ENCODE measurements around the gene DLGAP4. TPM values are rescaled to one million over a fixed set of nuclear protein-coding genes. Genes with fewer than 3 reads are reported as not detected.

The DLGAP4 gene
- total RNA-seq, 1 donor from 2014 or later, result 61.2 TPM

DNA sequence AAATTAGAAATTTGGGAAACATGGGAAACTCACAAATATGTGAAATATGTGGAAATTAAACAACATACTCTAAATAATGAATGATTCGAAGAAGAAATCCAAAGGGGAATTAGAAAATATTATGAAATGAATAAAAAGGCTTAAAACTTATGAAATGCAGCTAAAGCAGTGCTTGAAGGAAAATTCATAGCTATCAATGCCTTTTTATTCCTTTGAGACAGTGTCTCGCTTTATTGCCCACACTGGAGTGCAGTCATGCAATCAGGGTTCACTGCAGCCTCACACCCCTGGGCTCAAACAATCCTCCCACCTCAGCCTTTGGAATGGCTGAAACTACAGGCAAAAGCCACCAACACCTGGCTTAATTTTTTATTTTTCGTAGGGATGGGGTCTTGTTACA lies 259.4 kb downstream of the DLGAP4 start:
- no peaks in the 10 kb centered on the region for H3K4me1 ChIP-seq
- H3K4me3 ChIP-seq, result no peak overlapping the region
- intact Hi-C loops (cut with DNase I), result no loop called here
- no peaks in the 10 kb centered on the region for H3K27me3 ChIP-seq
- DNase-seq, result no peak
- TF ChIP-seq, protein P1, sequence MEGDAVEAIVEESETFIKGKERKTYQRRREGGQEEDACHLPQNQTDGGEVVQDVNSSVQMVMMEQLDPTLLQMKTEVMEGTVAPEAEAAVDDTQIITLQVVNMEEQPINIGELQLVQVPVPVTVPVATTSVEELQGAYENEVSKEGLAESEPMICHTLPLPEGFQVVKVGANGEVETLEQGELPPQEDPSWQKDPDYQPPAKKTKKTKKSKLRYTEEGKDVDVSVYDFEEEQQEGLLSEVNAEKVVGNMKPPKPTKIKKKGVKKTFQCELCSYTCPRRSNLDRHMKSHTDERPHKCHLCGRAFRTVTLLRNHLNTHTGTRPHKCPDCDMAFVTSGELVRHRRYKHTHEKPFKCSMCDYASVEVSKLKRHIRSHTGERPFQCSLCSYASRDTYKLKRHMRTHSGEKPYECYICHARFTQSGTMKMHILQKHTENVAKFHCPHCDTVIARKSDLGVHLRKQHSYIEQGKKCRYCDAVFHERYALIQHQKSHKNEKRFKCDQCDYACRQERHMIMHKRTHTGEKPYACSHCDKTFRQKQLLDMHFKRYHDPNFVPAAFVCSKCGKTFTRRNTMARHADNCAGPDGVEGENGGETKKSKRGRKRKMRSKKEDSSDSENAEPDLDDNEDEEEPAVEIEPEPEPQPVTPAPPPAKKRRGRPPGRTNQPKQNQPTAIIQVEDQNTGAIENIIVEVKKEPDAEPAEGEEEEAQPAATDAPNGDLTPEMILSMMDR (IDR thresholded peaks at IDR 0.05), result no peak
- no peaks in the 10 kb centered on the region for H3K36me3 ChIP-seq
- ATAC-seq, result no peak
- peaks cover 4% of the 10 kb centered on the region for H3K9me3 ChIP-seq
- H3K27ac ChIP-seq, result no peak overlapping the region

DNA sequence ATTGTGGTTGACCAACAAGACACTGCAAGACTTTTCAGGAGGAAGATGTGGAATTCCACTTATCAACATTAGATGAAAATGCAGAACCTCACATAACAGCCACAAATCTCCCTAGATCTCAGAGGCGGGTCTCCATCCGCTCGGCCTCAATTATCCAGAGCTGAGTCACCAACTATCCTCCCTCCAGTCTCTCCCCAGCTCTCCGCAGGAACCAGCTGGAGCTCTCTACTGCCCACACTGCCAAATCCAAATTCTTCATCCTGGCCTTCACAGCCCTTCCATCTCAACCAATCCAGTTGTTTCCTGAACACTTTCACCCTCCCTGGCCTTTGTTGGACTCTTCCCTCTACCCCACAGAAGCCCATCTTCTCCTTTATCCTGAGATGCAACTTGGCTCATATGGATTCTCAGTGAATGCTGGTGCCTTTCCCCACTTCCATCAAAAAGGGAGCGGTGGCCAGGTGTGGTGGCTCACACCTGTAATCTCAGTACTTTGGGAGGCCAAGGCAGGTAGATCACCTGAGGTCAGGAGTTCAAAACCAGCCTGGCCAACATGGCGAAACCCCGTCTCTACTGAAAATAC lies 263.8 kb downstream of the DLGAP4 start:
- no peak for DNase-seq
- H3K4me3 ChIP-seq, result no peak overlapping the region
- intact Hi-C loops (cut with DNase I), result no loop called here
- no peak for ATAC-seq
- H3K4me1 ChIP-seq, result peaks cover 5% of the 10 kb centered on the region
- H3K9me3 ChIP-seq, result peaks cover 4% of the 10 kb centered on the region
- no peaks in the 10 kb centered on the region for H3K36me3 ChIP-seq
- TF ChIP-seq, protein P1 (IDR thresholded peaks at IDR 0.05), result no peak
- no peaks in the 10 kb centered on the region for H3K27me3 ChIP-seq
- H3K27ac ChIP-seq, result no peak overlapping the region

- no peak for ATAC-seq
- Histone ChIP-seq H3K27me3 (no peaks in the 10 kb centered on the region), H3K4me1 (peaks cover 18% of the 10 kb centered on the region), H3K4me3 (no peak overlapping the region), H3K27ac (peak overlapping the region; percentile 86), H3K9me3 (no peaks in the 10 kb centered on the region), H3K36me3 (no peaks in the 10 kb centered on the region)
- TF ChIP-seq, protein P1 (IDR thresholded peaks at IDR 0.05), result no peak
- no peak for DNase-seq
- intact Hi-C loops (cut with DNase I), result no loop called here
These were observed 265.7 kb downstream of the DLGAP4 start for GRCh38 chr20:36571564-36572504.

DNA sequence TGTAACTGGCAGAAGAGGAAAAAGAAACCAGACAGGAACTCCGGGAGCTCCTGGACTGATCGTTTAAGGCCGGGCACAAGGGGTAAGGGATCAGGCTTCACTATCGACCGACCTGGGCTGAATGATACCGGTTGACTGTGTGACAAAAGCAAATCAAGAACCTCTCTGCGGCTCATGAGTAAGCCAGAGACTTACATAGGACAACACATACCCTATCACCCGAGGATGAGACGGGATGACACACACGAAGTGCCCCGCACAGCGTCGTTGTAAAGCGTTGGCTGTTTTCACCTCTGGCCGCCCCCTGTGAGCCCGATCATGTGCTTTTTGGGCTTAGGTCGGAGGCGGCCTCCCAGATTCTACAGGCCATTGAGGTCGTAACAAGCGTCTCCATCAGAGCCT lies 266.6 kb downstream of the DLGAP4 start:
- peak overlapping the region; percentile 81 for H3K4me3 ChIP-seq
- TF ChIP-seq, protein P1 (IDR thresholded peaks at IDR 0.05), result no peak
- peak overlapping the region; percentile 86 for H3K27ac ChIP-seq
- H3K27me3 ChIP-seq, result no peaks in the 10 kb centered on the region
- no peaks in the 10 kb centered on the region for H3K36me3 ChIP-seq
- ATAC-seq (peak; percentile 8), DNase-seq (no peak)
- H3K4me1 ChIP-seq, result peaks cover 18% of the 10 kb centered on the region
- intact Hi-C loops (cut with DNase I), result no loop called here
- H3K9me3 ChIP-seq, result no peaks in the 10 kb centered on the region

DNA sequence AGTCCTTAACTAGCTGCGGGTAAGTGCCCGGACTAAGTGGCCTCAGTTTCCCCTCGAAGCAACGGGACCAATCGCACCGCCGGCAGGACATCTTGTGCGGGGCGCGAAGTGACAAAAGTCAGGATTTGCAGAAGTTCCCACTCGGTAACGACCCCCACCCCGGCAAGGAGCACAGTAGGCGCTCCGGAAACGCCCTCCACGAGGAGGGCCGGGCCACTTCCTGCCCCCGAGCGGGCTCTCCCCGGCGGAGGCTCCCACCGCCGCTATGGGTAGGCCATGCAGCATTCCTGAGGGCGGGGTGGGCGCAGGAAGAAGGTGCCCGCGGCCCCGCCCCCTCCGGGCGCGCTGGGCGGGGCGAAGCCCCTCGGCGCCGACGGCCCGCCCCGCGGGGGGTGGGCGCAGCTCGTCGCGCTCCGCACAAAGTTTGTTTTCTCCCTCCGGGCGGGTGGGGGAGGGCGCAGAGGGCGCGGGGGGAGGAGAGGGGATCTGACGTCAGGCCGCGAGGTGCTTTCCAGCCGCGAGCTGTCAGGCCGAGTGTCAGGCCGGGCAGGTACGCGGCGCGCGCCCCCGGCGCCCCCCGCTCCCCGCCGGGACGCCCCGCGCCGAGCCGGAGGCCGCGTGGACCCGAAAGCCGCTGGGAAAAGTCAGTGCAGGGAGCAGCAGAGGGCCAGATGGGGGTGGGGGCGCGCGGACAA lies 267.1 kb downstream of the DLGAP4 start, which contains the start of gene TGIF2:
TGIF2 (plus strand) TSS at position 495 of the 695 bp plus-strand sequence. CDS start 5,178 bp downstream, outside the sequence.
- H3K27me3 ChIP-seq, result no peaks in the 10 kb centered on the region
- peaks cover 18% of the 10 kb centered on the region for H3K4me1 ChIP-seq
- TF ChIP-seq, protein P1 (IDR thresholded peaks at IDR 0.05), result no peak
- no peaks in the 10 kb centered on the region for H3K36me3 ChIP-seq
- H3K27ac ChIP-seq, result peak within 1 kb of the TSS; percentile 86
- intact Hi-C loops (cut with DNase I), result no loop called here
- DNase-seq (peak; percentile 91), ATAC-seq (peak; percentile 94)
- no peaks in the 10 kb centered on the region for H3K9me3 ChIP-seq
- H3K4me3 ChIP-seq, result peak within 1 kb of the TSS; percentile 81

Data from upper lobe of right lung (tissue), 1 donor.